NCI-H226 (cell line): Measurements from ENCODE around the gene AKAP14.
"Not testable (repeated sequence)": the region's sequence is repeated elsewhere in the genome, so short reads cannot be mapped to it uniquely, and the experiment has no call there.

Experiments used
- DNase-seq: peaks from one replicate; pipeline ENCODE4 v3.0.0-alpha.2; 2015

AKAP14 gene

GRCh38 chrX:119895843-119896326 is at the start of gene AKAP14:
TSS of gene AKAP14 (plus strand) at chrX:119895893. CDS start at chrX:119903224, 7,331 bp downstream.
- no peak for DNase-seq

DNA sequence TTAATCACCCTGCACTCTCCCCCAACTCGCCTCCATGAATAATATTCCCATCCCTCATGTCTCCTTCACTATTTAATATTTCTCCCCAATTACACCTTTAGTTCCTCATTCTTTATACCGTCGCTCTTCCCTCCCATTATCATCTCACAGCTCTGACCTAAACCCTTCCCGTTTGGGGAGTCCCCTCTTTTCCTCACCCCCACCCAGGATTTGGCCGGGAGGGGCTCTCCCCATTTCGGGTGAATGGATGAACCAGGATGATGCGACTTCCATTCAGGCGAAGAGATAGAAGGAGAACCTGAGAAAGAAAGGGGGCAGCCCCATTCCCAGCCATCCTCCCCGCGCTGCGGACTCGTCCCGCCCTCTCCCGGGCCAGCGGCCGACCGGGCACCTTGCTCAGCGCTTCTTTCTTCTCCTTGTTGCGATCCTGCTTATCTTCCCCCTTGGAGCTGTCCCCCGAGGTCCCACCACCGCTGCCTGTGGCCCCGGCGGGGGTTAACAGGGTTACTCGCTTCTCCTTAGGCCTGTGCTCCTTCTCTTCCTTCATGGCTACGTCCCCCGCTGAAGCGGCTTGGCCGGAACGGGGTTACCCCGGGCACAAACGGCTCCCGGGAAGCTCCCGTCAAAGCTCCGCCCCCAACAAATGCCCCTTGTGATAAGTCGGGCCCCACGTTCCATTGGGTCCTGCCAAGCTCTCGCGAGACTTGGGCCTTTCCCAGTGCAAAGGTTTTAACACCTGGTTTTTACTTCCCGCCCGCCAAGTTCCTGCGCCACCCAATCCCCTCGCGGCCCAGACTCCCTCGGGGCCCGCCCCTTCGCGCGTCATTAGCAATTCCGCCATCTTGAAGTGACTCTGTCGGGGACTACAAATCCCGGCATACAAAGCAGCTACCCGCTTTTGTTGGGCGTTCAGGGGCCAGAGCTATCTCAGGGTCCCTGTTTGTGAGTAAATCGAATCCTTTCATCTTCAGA is 43.0 kb upstream of the AKAP14 start, which contains the start of gene UPF3B:
UPF3B (minus strand) TSS at position 582 of the 972 bp plus-strand sequence; CDS start at position 547, 35 bp downstream.
- peak; percentile 95 for DNase-seq

- no peak for DNase-seq
Measured at GRCh38 chrX:119853444-119853843, 42.2 kb upstream of the AKAP14 start.

GRCh38 chrX:119870626-119871131 is 25.0 kb upstream of the AKAP14 start:
- DNase-seq: no peak

- no peak for DNase-seq
Measured at GRCh38 chrX:119871245-119871598, 24.5 kb upstream of the AKAP14 start.

DNA sequence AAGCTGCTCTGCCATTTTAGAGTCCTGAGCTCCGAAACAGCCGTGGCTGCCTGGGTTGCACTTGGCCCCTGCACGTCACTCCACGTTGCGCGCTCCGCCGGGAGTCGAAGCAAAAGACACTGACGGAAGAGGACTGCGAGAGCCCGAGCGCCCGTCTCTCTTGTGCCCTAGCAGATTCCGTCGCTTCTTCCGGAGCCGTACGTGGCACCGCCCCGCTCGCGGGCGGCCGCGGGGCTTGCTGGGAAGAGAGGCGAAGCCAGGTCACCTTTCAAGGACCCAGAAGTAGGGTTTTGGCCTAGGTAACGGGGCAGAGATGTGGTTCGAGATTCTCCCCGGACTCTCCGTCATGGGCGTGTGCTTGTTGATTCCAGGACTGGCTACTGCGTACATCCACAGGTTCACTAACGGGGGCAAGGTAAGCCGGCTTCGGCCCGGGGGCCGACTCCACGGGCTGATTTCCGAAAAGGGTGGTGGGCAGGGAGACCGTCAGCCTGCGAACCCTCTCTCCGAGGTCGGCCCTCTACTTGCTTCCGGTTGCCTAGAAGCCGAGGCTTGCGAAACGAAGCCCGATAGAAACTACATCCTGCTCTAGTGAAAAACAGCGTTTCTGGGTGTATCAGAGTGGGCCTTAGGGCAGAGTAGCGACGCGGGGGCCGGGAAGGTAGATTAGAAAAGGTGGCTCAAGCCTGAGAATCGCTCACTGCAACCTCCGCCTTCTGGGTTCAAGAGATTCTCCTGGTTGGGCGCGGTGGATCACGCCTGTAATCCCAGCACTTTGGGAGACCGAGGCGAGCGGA is 23.9 kb upstream of the AKAP14 start, which contains the start of the genes NDUFA1 and RNF113A:
NDUFA1 (plus strand) TSS at position 234 of the 797 bp plus-strand sequence; CDS start at position 314, 80 bp downstream.
RNF113A (minus strand) TSS at position 135 of the 797 bp plus-strand sequence; CDS start at position 15, 120 bp downstream.
- DNase-seq: peak; percentile 86

DNA sequence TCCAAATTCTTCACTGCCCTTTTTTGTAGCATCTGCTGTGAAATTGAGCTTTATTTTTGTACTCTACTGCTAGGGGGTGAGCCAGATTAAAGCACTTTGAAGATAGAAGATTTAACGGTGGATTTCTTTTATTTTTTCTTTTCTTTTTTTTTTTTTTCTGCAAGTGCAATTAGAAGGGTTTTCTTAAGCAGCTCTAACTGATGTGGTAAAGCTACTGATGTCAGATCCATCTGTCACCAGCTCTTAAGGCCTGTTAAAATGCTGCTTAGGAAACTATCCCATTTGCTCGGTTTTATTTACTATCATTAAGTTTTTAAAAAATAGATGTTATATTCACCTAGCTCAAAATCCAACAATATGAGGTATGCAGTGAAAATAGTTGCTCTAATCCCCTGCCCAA is 17.0 kb upstream of the AKAP14 start:
- DNase-seq: no peak

GRCh38 chrX:119880076-119880475 is 15.6 kb upstream of the AKAP14 start:
- DNase-seq: no peak

- peak; percentile 6 for DNase-seq
Measured at GRCh38 chrX:119880552-119881437, 14.9 kb upstream of the AKAP14 start.

- peak; percentile 11 for DNase-seq
Measured at GRCh38 chrX:119885554-119886428, 9.9 kb upstream of the AKAP14 start.

DNA sequence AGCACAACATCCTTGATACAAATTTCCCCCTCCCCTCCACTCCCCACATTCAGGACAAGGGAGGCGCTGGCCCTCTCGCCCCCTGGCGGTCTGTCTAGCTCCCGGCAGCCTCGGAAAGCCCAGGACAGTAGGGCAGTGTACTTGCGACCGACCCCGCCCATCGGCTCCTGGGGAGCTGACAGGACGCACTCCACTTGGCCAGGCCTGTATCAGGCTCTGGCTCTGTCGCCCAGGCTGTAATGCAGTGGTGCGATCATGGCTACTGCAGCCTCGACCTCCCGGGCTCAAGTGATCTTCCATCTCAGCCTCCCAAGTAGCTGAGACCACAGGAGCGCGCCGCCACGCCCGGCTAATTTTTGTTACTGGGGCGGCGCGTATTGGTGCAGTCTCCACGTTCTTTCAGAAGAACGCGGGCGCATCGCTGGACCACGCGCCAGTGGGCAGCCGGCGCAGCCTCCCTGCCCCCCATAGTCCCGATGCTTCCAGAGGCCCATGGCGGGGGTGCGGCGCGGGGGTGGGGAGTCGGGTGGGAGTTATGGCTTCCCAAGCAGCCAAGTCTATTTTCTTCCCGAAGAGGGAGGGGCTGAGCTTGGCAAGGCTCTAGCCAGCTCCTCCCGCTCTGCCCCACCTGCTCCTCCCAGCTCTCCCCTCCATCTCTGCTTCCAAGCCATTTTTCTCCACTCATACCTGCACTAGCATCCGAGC is 7.8 kb upstream of the AKAP14 start:
- DNase-seq: no peak

DNA sequence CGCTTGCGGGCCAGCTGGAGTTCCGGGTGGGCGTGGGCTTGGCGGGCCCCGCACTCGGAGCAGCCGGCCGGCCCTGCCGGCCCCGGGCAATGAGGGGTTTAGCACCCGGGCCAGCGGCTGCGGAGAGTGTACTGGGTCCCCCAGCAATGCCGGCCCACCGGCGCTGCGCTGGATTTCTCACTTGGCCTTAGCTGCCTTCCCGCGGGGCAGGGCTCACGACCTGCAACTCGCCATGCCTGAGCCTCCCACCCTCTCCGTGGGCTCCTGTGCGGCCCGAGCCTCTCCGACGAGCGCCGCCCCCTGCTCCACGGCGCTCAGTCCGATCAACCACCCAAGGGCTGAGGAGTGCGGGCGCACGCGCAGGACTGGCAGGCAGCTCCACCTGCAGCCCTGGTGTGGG is 5.1 kb upstream of the AKAP14 start:
- not testable (repeated sequence) for DNase-seq

GRCh38 chrX:119891961-119892692 is 3.6 kb upstream of the AKAP14 start:
- not testable (repeated sequence) for DNase-seq

GRCh38 chrX:119899125-119899524 is 3.4 kb downstream of the AKAP14 start:
- DNase-seq: no peak

DNA sequence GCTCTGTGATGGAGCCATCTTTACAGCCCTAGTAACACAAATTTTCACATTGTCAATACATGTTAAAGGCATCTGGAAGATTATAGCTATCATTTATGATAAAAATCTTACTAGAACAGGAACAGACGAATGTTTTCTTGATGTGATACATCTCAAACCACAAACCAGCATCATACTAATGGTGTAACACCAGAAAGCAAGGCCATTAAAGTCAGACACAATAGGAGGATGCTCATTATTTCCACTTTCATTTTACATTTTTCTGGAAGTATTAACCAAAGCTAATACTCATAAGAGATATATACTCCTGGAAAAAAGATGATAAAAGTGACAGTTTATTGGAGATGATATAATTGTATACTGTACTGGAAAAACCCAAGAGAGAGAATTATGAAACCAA is 5.3 kb downstream of the AKAP14 start:
- no peak for DNase-seq

DNA sequence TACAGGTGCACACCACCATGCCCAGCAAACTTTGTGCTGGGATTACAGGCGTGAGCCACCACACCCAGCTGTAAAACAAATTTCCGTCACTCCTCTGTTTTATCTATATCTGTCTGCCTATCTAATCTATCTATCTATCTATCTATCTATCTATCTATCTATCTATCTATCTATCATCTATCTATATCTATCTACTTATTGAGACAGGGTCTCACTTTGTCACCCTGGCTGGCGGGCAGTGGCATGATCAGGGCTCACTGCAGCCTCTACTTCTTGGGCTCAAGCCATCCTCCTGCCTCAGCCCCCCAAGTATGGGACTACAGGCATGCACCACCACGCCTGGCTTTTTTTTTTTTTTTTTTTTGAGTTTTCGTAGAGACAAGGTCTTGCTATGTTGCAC is 20.6 kb downstream of the AKAP14 start:
- DNase-seq: no peak

DNA sequence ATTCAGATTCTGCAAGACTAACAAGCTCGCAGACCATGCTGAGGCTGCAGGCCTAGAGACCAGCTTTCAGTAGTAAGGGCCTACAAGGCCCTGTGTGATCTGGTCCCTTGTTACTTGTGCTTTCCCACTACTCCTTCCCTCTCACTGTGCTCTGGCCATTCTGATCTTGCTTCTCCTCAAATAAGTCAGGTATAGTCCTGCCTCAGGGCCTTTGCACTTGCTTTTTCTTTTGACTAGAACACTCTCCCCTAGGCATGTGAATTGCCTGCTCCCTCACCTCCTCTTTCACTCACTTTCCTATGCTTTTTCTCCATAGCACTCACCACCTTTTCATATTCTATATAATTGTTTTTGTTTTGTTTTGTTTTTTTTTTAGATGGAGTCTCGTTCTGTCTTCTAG is 22.2 kb downstream of the AKAP14 start:
- DNase-seq: no peak

DNA sequence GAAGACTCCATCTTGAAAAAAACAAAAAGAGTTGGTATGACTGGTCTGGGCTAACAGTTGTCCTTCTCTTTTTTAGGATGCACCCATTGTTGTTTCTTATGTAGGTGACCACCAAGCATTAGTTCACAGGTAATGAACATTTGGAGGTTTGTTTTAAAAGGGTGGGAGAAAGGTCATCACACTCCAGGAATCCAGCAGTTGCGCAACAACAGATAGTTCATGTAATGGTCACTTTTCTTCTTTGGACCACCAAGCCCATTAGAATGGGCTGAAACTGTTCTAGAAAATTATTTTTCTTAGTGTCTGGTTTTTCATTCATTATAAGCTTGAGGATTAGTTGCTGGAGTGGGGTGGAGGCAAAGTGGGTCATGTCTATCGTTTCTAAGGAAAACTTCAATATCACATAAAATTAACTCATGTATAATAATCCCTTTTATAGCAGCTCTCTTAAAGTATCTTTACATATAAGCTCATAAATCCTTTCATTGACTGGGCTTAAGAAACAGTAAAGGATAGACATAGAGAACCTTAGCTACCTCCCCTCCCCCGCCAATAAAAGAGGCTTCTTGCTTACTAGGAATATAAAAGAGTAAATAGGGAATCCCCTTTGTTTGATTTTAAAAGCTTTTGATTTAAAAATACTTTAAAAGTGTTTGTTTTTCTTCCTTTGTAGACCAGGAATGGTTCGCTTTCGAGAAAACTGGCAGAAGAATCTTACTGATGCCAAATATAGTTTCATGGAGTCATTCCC is 24.3 kb downstream of the AKAP14 start:
- no peak for DNase-seq

- DNase-seq: not testable (repeated sequence)
Measured at GRCh38 chrX:119922391-119922790, 26.7 kb downstream of the AKAP14 start.
